ENCODE measurements around the gene ABI3. TPM values are rescaled to one million over a fixed set of nuclear protein-coding genes. Genes with fewer than 3 reads are reported as not detected.

ABI3 gene
- total and polyA plus RNA-seq, 11 donors: 3.3 to 16.1 (median 6.4) TPM

DNA sequence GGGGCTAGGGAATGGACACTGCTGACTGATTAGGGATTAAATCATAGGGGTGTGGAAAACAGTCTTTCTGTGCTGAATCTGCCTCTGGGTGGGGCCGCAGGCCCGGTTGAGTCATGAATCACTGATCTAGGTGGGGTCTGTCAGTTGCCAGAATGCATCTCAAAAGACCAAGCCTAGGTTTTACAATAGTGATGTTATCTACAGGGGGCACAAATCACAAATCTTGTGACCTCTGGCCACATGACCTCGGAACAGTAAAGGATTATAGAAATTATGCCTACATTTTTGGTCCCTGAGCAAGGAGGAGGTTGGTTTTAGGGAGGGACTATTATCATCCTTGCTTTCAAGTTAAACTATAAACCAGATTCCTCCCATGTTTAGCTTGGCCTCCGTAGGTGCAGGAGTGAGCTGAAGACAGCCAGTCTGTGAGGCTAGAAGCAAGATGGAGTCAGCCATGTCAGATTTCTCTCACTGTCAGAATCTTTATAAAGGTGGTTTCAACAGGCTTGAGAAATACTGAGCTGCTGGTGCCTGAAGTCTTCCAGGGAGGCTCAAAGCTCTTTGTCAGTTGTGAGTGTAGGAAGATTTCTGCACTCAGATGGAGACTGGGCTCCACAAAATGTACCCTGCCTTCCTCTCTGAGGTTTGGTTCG, 13.0 kb upstream of the ABI3 start:
- TF ChIP-seq POLR2A (IDR thresholded peaks at IDR 0.05): no peak
- TF ChIP-seq, protein P1, sequence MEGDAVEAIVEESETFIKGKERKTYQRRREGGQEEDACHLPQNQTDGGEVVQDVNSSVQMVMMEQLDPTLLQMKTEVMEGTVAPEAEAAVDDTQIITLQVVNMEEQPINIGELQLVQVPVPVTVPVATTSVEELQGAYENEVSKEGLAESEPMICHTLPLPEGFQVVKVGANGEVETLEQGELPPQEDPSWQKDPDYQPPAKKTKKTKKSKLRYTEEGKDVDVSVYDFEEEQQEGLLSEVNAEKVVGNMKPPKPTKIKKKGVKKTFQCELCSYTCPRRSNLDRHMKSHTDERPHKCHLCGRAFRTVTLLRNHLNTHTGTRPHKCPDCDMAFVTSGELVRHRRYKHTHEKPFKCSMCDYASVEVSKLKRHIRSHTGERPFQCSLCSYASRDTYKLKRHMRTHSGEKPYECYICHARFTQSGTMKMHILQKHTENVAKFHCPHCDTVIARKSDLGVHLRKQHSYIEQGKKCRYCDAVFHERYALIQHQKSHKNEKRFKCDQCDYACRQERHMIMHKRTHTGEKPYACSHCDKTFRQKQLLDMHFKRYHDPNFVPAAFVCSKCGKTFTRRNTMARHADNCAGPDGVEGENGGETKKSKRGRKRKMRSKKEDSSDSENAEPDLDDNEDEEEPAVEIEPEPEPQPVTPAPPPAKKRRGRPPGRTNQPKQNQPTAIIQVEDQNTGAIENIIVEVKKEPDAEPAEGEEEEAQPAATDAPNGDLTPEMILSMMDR (IDR thresholded peaks at IDR 0.05): no peak
- no peaks in the 10 kb centered on the region for H3K9me3 ChIP-seq
- no peak for ATAC-seq
- intact Hi-C loops (cut with DNase I): no loop called here
- H3K36me3 ChIP-seq: no peaks in the 10 kb centered on the region
- no peak overlapping the region for H3K4me3 ChIP-seq
- DNase-seq: no peak
- no peaks in the 10 kb centered on the region for H3K27me3 ChIP-seq
- peaks cover 0 to 32% (median under 1%) of the 10 kb centered on the region in 12 donors for H3K4me1 ChIP-seq
- H3K27ac ChIP-seq: peak overlapping the region in 1 of 12 donors; percentile 18
- 56 to 64% (median 59%) methylated on average over 5 of the region's 5 CpGs for WGBS, 4 donors

DNA sequence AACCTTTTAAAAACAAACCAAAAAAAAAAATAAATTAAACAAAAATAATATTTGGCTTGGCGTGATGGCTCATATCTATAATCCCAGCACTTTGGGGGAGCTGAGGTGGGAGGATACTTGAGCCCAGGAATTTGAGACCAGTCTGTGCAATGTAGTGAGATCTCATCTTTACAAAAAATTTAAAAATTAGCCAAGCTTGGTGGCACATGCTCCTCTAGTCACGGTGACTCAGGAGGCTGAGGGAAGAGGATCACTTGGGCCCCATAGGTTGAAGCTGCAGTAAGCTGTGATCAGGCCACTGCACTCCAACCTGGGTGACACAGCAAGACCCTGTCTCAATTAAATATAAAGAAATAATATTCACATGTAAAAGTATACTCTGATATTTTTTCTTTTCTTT, 12.3 kb upstream of the ABI3 start:
- H3K4me3 ChIP-seq: no peak overlapping the region
- peaks cover 0 to 29% (median 0%) of the 10 kb centered on the region in 12 donors for H3K4me1 ChIP-seq
- no peaks in the 10 kb centered on the region for H3K27me3 ChIP-seq
- no peaks in the 10 kb centered on the region for H3K9me3 ChIP-seq
- 64 to 97% (median 92%) methylated on average over 2 of the region's 2 CpGs for WGBS, 4 donors
- H3K27ac ChIP-seq: peak overlapping the region in 1 of 12 donors; percentile 18
- DNase-seq (no peak), ATAC-seq (no peak)
- no peaks in the 10 kb centered on the region for H3K36me3 ChIP-seq
- no peak for TF ChIP-seq POLR2A (IDR thresholded peaks at IDR 0.05)
- TF ChIP-seq, protein P1 (IDR thresholded peaks at IDR 0.05): no peak
- intact Hi-C loops (cut with DNase I): no loop called here

DNA sequence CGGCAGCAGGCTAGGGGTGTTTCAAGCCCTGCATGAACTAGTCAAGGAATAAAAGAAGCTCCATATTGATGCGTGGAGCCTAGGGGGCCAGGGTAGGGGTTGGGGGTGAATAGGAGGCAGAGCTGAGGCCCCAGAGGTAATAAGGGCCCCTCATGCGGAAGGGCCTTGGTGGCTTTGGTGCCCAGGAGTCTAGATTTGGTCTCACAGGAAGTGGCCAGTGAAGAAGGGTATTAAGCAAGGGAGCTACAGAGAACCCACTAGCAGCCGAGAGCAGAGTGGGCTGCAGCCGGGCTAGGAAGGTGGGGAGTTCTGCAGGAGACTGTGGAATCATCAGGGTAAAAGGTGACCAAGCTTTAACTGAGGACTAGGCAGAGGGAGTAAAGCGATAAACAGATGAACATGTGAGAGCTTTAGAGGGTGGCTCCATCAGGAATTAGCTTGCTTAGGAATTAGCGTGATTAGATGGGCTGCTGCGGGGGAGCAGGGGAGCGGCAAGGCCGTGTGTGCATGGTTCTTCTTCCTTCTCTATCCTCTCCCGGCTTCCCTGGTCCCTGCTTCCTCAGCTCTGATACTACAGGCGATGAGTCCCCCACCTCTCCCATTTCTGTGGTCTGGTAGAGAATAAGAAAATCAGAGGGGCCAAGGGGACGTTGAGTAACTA, 10.0 kb upstream of the ABI3 start:
- DNase-seq (no peak), ATAC-seq (no peak)
- Histone ChIP-seq H3K4me3 (no peak overlapping the region), H3K36me3 (no peaks in the 10 kb centered on the region), H3K4me1 (peaks cover 0 to 20% (median 0%) of the 10 kb centered on the region in 12 donors), H3K9me3 (no peaks in the 10 kb centered on the region), H3K27me3 (no peaks in the 10 kb centered on the region), H3K27ac (peak overlapping the region in 2 of 12 donors; percentile 49 to 55)
- TF ChIP-seq, protein P1 (IDR thresholded peaks at IDR 0.05): no peak
- no peak for TF ChIP-seq POLR2A (IDR thresholded peaks at IDR 0.05)
- WGBS, 4 donors: 87 to 91% (median 89%) methylated on average over 13 of the region's 13 CpGs
- intact Hi-C loops (cut with DNase I): no loop called here

DNA sequence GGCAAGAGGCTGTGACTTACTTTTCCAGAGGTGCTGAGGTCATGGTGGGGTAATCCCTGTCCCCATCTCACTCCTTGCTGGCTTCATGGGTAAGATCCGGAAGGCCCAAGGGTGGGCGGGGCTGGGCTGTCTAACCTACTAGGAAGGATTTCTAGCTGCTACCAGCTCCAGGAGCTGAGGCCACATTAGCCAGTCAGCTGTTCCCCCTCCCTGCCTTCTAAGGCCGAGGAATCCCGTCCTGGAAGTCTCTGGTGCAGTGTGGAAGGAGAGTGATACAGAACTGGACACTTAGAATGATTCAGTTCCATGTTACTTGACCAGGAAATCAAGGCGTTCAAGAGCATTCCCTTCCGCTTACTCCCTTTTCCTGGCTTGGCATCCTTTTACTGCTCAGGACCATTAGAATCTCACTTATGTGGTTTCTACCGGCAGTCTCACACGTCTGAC, 9.0 kb upstream of the ABI3 start:
- no peak for TF ChIP-seq POLR2A (IDR thresholded peaks at IDR 0.05)
- TF ChIP-seq, protein P1 (IDR thresholded peaks at IDR 0.05): no peak
- intact Hi-C loops (cut with DNase I): no loop called here
- no peaks in the 10 kb centered on the region for H3K9me3 ChIP-seq
- ATAC-seq (peak; percentile 46 to 82 (median 55)), DNase-seq (peak in 1 of 5 donors; percentile 42)
- peak overlapping the region in 10 of 12 donors; percentile 16 to 71 (median 54) for H3K27ac ChIP-seq
- H3K4me3 ChIP-seq: no peak overlapping the region
- H3K27me3 ChIP-seq: no peaks in the 10 kb centered on the region
- H3K4me1 ChIP-seq: peaks cover 0 to 14% (median 0%) of the 10 kb centered on the region in 12 donors
- H3K36me3 ChIP-seq: no peaks in the 10 kb centered on the region
- 57 to 62% (median 59%) methylated on average over 7 to 8 of the region's 8 CpGs for WGBS, 4 donors
